Thyroid gland (tissue), 4 donors: ENCODE data around the gene ATPAF1. TPM values are rescaled to one million over a fixed set of nuclear protein-coding genes. Genes with fewer than 3 reads are reported as not detected.

Source experiments
- DNase-seq, 2 donors: peaks; one replicate each; pipeline ENCODE4 v3.0.0-alpha.2; 2019
- H3K27ac ChIP-seq, 3 donors: fragments of 200-600 bp; sonication (generic); 1 replicate in 2 of 3; 2 replicates in 1 of 3; pipeline ENCODE4 v1.5.1; 2016 to 2019; ENCODE audit warnings: mild to moderate bottlenecking in 1 of 3, moderate library complexity in 1 of 3
- H3K27me3 ChIP-seq: fragments of 200-600 bp; sonication (generic); one replicate; pipeline ENCODE4 v1.5.1; 2019
- H3K36me3 ChIP-seq, 2 donors: fragments of 200-600 bp; sonication (generic); one replicate each; pipeline ENCODE4 v1.5.1; 2016 to 2019
- H3K4me1 ChIP-seq, 2 donors: fragments of 200-600 bp; sonication (generic); one replicate each; pipeline ENCODE4 v1.5.1; 2017 to 2019
- H3K4me3 ChIP-seq, 3 donors: fragments of 200-600 bp; sonication (generic); replicated peaks in 1 of 3; 1 replicate in 2 of 3; 2 replicates in 1 of 3; pipeline ENCODE4 v1.5.1; 2016; ENCODE audit warnings: mild to moderate bottlenecking in 1 of 3
- H3K9me3 ChIP-seq: fragments of 200-600 bp; sonication (generic); one replicate; pipeline ENCODE4 v1.5.1; 2017
- CTCF ChIP-seq, 6 experiments: fragments of 200-600 bp in 3 of 6; fragments of 450-650 bp in 3 of 6; sonication (generic) in 3 of 6; IDR thresholded peaks; one replicate each; pipeline ENCODE4 v1.5.1; 2016 to 2019; ENCODE audit warnings: antibody characterized with exemption in 6 of 6, mild to moderate bottlenecking in 2 of 6, inconsistent platforms in 1 of 6, moderate library complexity in 1 of 6
- POLR2A ChIP-seq, 2 donors: fragments of 450-650 bp; IDR thresholded peaks; one replicate each; pipeline ENCODE4 v1.6.1; 2017; ENCODE audit warnings: antibody characterized with exemption in 2 of 2, mild to moderate bottlenecking in 2 of 2, moderate library complexity in 1 of 2
- WGBS, 2 donors: methylation state at CpG; one replicate each; pipeline ENCODE4 v1.1.5; 2017; 5-methylcytosine and 5-hydroxymethylcytosine counted together
- intact Hi-C: fragments of 100-400 bp; cut with DNase I; formaldehyde crosslinking; loops from one replicate; pipeline ENCODE4 v1.15.1; 2023
- total RNA-seq, 4 donors: library from RNA; depleted of rRNA; stranded (reverse); fragments of >200 nt; gene quantifications; one replicate each; pipeline ENCODE4 v1.2.3, GENCODE V29; 2016

ATPAF1 gene
- total RNA-seq, 4 donors from 2014 or later = 48.0 to 85.6 (median 56.3) TPM

- Histone ChIP-seq H3K36me3 (no peaks in the 10 kb centered on the region), H3K27me3 (no peaks in the 10 kb centered on the region), H3K4me3 (no peak overlapping the region), H3K4me1 (peaks cover 4 to 9% of the 10 kb centered on the region in 2 donors), H3K27ac (no peak overlapping the region), H3K9me3 (no peaks in the 10 kb centered on the region)
- intact Hi-C loops = no loop called here
- 81 to 92% methylated on average over 9 of the region's 9 CpGs for WGBS, 2 donors
- DNase-seq = no peak
- no peak for TF ChIP-seq POLR2A (IDR thresholded peaks at IDR 0.05)
- no peak for TF ChIP-seq CTCF (IDR thresholded peaks at IDR 0.05)
Measured at GRCh38 chr1:46599059-46599970, 68.8 kb downstream of the ATPAF1 start.

- H3K27ac ChIP-seq = no peak overlapping the region
- no peaks in the 10 kb centered on the region for H3K9me3 ChIP-seq
- H3K4me3 ChIP-seq = no peak overlapping the region
- peaks cover 15 to 20% of the 10 kb centered on the region in 2 donors for H3K36me3 ChIP-seq
- intact Hi-C loops = no loop called here
- H3K4me1 ChIP-seq = no peaks in the 10 kb centered on the region
- WGBS, 2 donors = 91 to 92% methylated on average over 3 of the region's 3 CpGs
- TF ChIP-seq CTCF (IDR thresholded peaks at IDR 0.05) (no peak), POLR2A (IDR thresholded peaks at IDR 0.05) (no peak)
- DNase-seq = no peak
- H3K27me3 ChIP-seq = no peaks in the 10 kb centered on the region
Measured at GRCh38 chr1:46596846-46597245, 71.3 kb downstream of the ATPAF1 start.

- intact Hi-C loops = no loop called here
Measured at GRCh38 chr1:46596036-46596435, 72.1 kb downstream of the ATPAF1 start.

GRCh38 chr1:46595127-46595526 is 73.0 kb downstream of the ATPAF1 start:
- H3K27ac ChIP-seq = no peak overlapping the region
- no peaks in the 10 kb centered on the region for H3K9me3 ChIP-seq
- intact Hi-C loops = no loop called here
- TF ChIP-seq CTCF (IDR thresholded peaks at IDR 0.05) = no peak
- TF ChIP-seq POLR2A (IDR thresholded peaks at IDR 0.05) = no peak
- 69 to 78% methylated on average over 3 of the region's 3 CpGs for WGBS, 2 donors
- H3K4me1 ChIP-seq = no peaks in the 10 kb centered on the region
- H3K36me3 ChIP-seq = peaks cover 28 to 29% of the 10 kb centered on the region in 2 donors
- no peaks in the 10 kb centered on the region for H3K27me3 ChIP-seq
- DNase-seq = peak in 1 of 2 donors; percentile 32
- H3K4me3 ChIP-seq = no peak overlapping the region

More at GRCh38 chr1:46596036-46596435, 72.1 kb downstream of the ATPAF1 start:
- Histone ChIP-seq H3K27ac (no peak overlapping the region), H3K4me1 (no peaks in the 10 kb centered on the region), H3K4me3 (no peak overlapping the region), H3K9me3 (no peaks in the 10 kb centered on the region), H3K27me3 (no peaks in the 10 kb centered on the region), H3K36me3 (peaks cover 22 to 28% of the 10 kb centered on the region in 2 donors)
- DNase-seq = no peak
- TF ChIP-seq POLR2A (IDR thresholded peaks at IDR 0.05) = no peak
- 100% methylated on average over 1 of the region's 1 CpG for WGBS, 2 donors

- peaks cover 28 to 29% of the 10 kb centered on the region in 2 donors for H3K36me3 ChIP-seq
- TF ChIP-seq CTCF (IDR thresholded peaks at IDR 0.05) (no peak), POLR2A (IDR thresholded peaks at IDR 0.05) (no peak)
- intact Hi-C loops = no loop called here
- no peak for DNase-seq
- H3K4me3 ChIP-seq = no peak overlapping the region
- no peaks in the 10 kb centered on the region for H3K4me1 ChIP-seq
- H3K9me3 ChIP-seq = no peaks in the 10 kb centered on the region
- H3K27me3 ChIP-seq = no peaks in the 10 kb centered on the region
- no peak overlapping the region for H3K27ac ChIP-seq
- 89 to 93% methylated on average over 5 of the region's 5 CpGs for WGBS, 2 donors
Measured at GRCh38 chr1:46594063-46594462, 74.1 kb downstream of the ATPAF1 start.
